ENCODE data around the gene METTL14.

Gene METTL14

DNA sequence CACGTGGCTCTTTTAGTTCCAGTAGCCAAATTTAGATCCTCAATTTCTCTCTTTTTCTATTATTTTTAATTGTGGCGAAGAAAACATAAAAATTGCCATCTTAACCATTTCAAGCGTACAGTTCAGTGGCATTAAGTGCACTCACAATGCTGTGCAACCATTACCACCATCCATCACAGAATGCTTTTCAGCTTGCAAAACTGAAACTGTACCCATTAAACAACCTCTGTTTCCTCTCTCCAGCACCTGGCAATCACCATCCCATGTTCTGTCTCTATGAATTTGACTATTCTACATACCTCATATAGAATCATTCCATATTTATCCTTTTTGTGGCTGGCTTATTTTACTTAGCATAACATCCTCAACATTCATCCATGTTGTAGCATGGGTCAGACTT is 74.9 kb downstream of the METTL14 start:
- DNase-seq, result no peak

DNA sequence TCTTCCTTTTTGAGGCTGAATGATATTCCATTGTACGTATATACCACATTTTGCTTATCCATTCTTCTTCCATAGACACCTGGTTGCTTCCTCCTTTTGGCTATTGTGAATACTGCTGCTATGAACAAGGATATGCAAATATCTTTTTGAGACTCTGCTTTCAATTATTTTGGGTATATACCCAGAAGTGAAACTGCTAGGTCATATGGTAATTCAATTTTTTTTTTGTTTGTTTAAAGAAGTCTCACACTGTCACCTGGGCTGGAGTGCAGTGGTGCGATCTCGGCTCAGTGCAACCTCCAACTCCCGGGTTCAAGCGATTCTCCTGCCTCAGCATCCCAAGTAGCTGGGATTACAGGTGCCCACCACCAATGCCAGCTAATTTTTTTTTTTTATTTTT is 75.3 kb downstream of the METTL14 start:
- no peak for DNase-seq

DNA sequence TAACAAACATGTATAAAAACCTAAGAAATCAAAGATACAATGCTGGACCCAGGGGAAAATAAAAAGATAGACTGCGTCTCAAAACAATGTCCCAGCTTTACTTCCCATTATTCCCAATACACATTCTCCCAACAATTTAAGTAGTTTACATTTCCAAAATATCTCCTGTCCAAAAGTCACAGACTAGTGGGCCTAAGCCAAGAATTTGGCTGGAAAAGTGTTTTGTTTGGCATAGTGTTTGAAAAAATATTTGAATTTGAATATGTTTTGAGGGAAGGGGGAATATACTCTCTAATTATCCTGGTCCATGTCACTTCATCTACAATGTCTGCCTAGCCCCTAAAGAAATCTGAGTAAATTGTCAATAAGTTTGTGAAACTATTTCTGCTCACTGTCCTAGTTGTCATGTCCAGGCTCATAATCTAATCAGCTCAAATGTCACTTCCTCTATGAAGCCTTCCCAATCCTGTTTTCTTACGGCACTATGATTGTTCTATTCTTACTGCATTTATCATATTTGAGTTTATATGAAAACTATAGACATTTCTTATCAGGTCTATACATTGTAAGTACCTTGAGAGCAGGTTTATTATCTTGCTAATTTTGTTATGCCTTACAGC is 76.3 kb downstream of the METTL14 start:
- DNase-seq, result no peak

DNA sequence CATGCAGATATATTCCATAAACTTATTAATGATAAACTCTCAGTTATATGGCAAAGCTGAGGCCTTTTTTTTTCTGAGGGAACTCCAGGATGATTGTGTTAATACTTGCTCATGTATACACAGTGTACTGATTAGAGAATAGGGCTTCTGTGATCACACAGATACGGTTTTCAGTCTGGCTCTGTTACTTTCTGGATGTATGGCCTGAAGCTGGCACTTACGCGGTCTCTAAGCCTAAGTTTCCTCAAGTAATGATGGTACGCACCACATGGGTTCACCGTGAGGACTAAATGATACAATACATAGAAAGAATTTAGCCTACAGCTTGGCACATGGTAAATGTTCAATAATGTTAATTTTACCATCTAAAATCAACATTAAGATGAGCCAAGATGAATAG is 77.0 kb downstream of the METTL14 start:
- no peak for DNase-seq

DNA sequence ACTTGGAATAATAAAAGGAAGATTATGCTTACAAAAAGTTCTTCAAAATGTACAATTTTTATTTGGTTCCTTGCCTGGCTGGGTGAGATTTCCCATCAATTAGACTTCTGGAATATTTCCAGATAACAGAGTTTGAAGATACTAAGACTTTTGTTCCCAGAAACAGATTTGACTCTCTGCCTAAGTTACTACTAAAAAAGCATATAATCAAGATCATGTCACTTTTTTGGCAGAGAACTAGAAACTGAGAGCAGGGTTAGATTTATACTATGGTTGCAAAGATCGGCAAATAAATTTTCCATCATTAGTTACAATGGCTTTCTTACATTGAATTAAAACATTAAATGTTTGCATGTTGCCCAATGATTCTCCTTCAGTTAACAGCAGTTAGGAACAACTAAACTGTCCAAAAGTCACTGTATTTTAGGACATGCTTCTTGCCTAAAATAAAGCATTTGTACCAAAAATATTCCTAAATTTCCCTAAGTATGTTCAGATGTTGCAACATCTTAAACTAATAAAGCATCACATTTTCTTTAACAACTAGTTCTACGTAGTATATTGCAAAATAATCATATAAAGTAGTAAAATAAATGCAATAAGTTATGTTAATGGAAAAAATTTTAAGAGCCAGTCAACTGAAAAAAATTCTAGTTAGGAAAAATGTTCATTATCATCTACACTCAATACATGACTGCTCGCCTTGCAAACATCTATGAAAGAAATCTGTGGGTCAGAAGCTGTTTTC is 77.7 kb downstream of the METTL14 start:
- no peak for DNase-seq
